ENCODE results near the gene KCNJ9. TPM values are rescaled to one million over a fixed set of nuclear protein-coding genes. Genes with fewer than 3 reads are reported as not detected.

The KCNJ9 gene
- total and polyA plus RNA-seq, 2 of the 13 experiments (the other 11 are each of a cell fraction or from before 2014, with no cell fraction given) = not detected

DNA sequence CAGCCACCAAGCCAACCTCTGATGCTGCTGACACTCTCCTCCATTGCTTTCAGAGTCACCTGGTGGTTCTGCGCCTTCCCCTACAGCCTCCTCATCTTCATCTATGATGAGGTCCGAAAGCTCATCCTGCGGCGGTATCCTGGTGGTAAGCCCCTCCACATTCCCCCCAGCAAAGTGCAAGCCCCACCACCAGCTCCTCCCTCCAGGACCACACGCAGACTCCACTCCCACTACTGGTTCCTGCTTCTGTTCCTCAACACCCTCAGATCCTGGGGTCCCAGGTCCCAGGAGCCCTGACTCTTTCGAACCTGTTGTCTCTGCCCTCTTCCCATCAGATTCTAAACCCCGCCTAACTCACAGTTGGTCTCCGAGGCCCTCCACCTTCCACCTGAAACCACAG is 58.5 kb downstream of the KCNJ9 start:
- Histone ChIP-seq H3K4me3 (replicated peaks in 1 of 3; ENCODE audit: insufficient read depth in 1 of 3, low read depth in 2 of 3, low read length in 3 of 3) (no peak overlapping the region), H3K9ac (ENCODE audit: insufficient read depth, low read depth, low read length) (no peak overlapping the region), H3K27ac (ENCODE audit: extremely low read length, insufficient read depth, low read length) (no peak overlapping the region), H3K36me3 (replicated peaks in 1 of 2; ENCODE audit: control insufficient read depth in 1 of 2, insufficient read depth in 2 of 2, low read length in 2 of 2) (no peaks in the 10 kb centered on the region), H4K20me1 (ENCODE audit: insufficient read depth, low read length) (no peaks in the 10 kb centered on the region), H3K27me3 (ENCODE audit: control insufficient read depth in 1 of 2, insufficient read depth in 2 of 2, low read length in 2 of 2) (peaks cover 0 to 4% of the 10 kb centered on the region in 2 experiments; a peak in 2 of 5 replicates), H3K9me3 (ENCODE audit: low read length) (no peaks in the 10 kb centered on the region), H3K4me2 (ENCODE audit: low read depth, low read length) (no peak overlapping the region), H3K4me1 (ENCODE audit: insufficient read depth, low read length) (no peaks in the 10 kb centered on the region), H2AFZ (ENCODE audit: low read length) (no peak overlapping the region), H3K79me2 (ENCODE audit: insufficient read depth, low read length) (no peaks in the 10 kb centered on the region)
- CTCF ChIA-PET (ENCODE audit: low intra/inter-chr PET ratio, low total read pairs) = no interaction called here
- ATAC-seq (no peak), FAIRE-seq (no peak), DNase-seq (ENCODE audit: low spot score) (no peak)
- TF ChIP-seq MIXL1 (CRISPR knock-in tag; IDR thresholded peaks at IDR 0.05) (no peak), POLR2A (IDR thresholded peaks at IDR 0.05; ENCODE audit: insufficient read depth in 1 of 2, low read depth in 2 of 2, low read length in 2 of 2) (no peak)
- TF ChIP-seq, protein P1, sequence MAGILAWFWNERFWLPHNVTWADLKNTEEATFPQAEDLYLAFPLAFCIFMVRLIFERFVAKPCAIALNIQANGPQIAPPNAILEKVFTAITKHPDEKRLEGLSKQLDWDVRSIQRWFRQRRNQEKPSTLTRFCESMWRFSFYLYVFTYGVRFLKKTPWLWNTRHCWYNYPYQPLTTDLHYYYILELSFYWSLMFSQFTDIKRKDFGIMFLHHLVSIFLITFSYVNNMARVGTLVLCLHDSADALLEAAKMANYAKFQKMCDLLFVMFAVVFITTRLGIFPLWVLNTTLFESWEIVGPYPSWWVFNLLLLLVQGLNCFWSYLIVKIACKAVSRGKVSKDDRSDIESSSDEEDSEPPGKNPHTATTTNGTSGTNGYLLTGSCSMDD (CRISPR knock-in tag; IDR thresholded peaks at IDR 0.05) = no peak
- BruUV-seq (replicated peaks) = no TSS peak
- POLR2A ChIA-PET = no interaction called here
- 69% methylated on average over 8 of the region's 8 CpGs for WGBS (ENCODE audit: low lambda C conversion rate)
- intact Hi-C loops (cut with micrococcal nuclease; ENCODE audit: unreplicated experiment) (no loop called here), in situ Hi-C loops (cut with HindIII; ENCODE audit: extremely low pct_ligation_motif_present, low pct_unique_long_range_greater_than_20kb) (no loop called here)

Other genes with a start within 250 kb of the KCNJ9 start
- not detected in 2 replicates for gene VSIG8, start 218.9 kb upstream of the KCNJ9 start, total RNA-seq (2016; rRNA removed; fragmentation: Illumina TruSeq; extraction: Trizol)
- gene VSIG8, start 218.9 kb upstream of the KCNJ9 start, polyA plus RNA-seq (2011; rRNA removed) = not detected in 2 replicates
- not detected in 2 replicates for gene CFAP45, start 181.4 kb upstream of the KCNJ9 start, total RNA-seq (2016; rRNA removed; fragmentation: Illumina TruSeq; extraction: Trizol)
- gene CFAP45, start 181.4 kb upstream of the KCNJ9 start, polyA plus RNA-seq (2011; rRNA removed) = not detected in 2 replicates
- 6.7 and 9.7 TPM in 2 replicates for gene TAGLN2, start 156.0 kb upstream of the KCNJ9 start, total RNA-seq (2016; rRNA removed; fragmentation: Illumina TruSeq; extraction: Trizol)
- 17.2 and 21.2 TPM in 2 replicates for gene TAGLN2, start 156.0 kb upstream of the KCNJ9 start, polyA plus RNA-seq (2011; rRNA removed)
- gene IGSF9, start 135.9 kb upstream of the KCNJ9 start, total RNA-seq (2016; rRNA removed; fragmentation: Illumina TruSeq; extraction: Trizol) = not detected in 2 replicates
- 0.03 and 0.04 TPM in 2 replicates for gene IGSF9, start 135.9 kb upstream of the KCNJ9 start, polyA plus RNA-seq (2011; rRNA removed)
- gene SLAMF9, start 127.3 kb upstream of the KCNJ9 start, total RNA-seq (2016; rRNA removed; fragmentation: Illumina TruSeq; extraction: Trizol) = not detected in 2 replicates
- gene SLAMF9, start 127.3 kb upstream of the KCNJ9 start, polyA plus RNA-seq (2011; rRNA removed) = 0.55 and 0.82 TPM in 2 replicates
- 2.9 and 4.6 TPM in 2 replicates for gene PIGM, start 49.5 kb upstream of the KCNJ9 start, total RNA-seq (2016; rRNA removed; fragmentation: Illumina TruSeq; extraction: Trizol)
- gene PIGM, start 49.5 kb upstream of the KCNJ9 start, polyA plus RNA-seq (2011; rRNA removed) = 3.4 TPM in 2 replicates
- gene KCNJ10, start 11.4 kb upstream of the KCNJ9 start, total RNA-seq (2016; rRNA removed; fragmentation: Illumina TruSeq; extraction: Trizol) = 4.1 and 4.4 TPM in 2 replicates
- gene KCNJ10, start 11.4 kb upstream of the KCNJ9 start, polyA plus RNA-seq (2011; rRNA removed) = 9.9 and 10.3 TPM in 2 replicates
- 8.0 and 24.0 TPM in 2 replicates for gene IGSF8, start 17.1 kb downstream of the KCNJ9 start, total RNA-seq (2016; rRNA removed; fragmentation: Illumina TruSeq; extraction: Trizol)
- 41.0 and 52.1 TPM in 2 replicates for gene IGSF8, start 17.1 kb downstream of the KCNJ9 start, polyA plus RNA-seq (2011; rRNA removed)
- not detected in 2 replicates for gene ATP1A2, start 34.2 kb downstream of the KCNJ9 start, total RNA-seq (2016; rRNA removed; fragmentation: Illumina TruSeq; extraction: Trizol)
- 0.16 TPM in 2 replicates for gene ATP1A2, start 34.2 kb downstream of the KCNJ9 start, polyA plus RNA-seq (2011; rRNA removed)
- gene ATP1A4, start 70.1 kb downstream of the KCNJ9 start, total RNA-seq (2016; rRNA removed; fragmentation: Illumina TruSeq; extraction: Trizol) = not detected in 2 replicates
- gene ATP1A4, start 70.1 kb downstream of the KCNJ9 start, polyA plus RNA-seq (2011; rRNA removed) = not detected in 2 replicates
- gene CASQ1, start 109.0 kb downstream of the KCNJ9 start, total RNA-seq (2016; rRNA removed; fragmentation: Illumina TruSeq; extraction: Trizol) = 0.20 TPM in 2 replicates
- 0.09 TPM in 2 replicates for gene CASQ1, start 109.0 kb downstream of the KCNJ9 start, polyA plus RNA-seq (2011; rRNA removed)
- gene PEA15, start 123.8 kb downstream of the KCNJ9 start, total RNA-seq (2016; rRNA removed; fragmentation: Illumina TruSeq; extraction: Trizol) = 12.1 and 15.8 TPM in 2 replicates
- gene PEA15, start 123.8 kb downstream of the KCNJ9 start, polyA plus RNA-seq (2011; rRNA removed) = 35.2 and 40.4 TPM in 2 replicates
- 52.3 and 79.8 TPM in 2 replicates for gene DCAF8, start 181.0 kb downstream of the KCNJ9 start, total RNA-seq (2016; rRNA removed; fragmentation: Illumina TruSeq; extraction: Trizol)
- 73.4 and 94.7 TPM in 2 replicates for gene DCAF8, start 181.0 kb downstream of the KCNJ9 start, polyA plus RNA-seq (2011; rRNA removed)
- 47.0 and 81.9 TPM in 2 replicates for gene PEX19, start 203.6 kb downstream of the KCNJ9 start, total RNA-seq (2016; rRNA removed; fragmentation: Illumina TruSeq; extraction: Trizol)
- gene PEX19, start 203.6 kb downstream of the KCNJ9 start, polyA plus RNA-seq (2011; rRNA removed) = 48.3 and 51.8 TPM in 2 replicates